A549 treated with DMSO at 1 μM for 4 hours (cell line): ENCODE data around the gene GPR108. TPM values are rescaled to one million over a fixed set of nuclear protein-coding genes. Genes with fewer than 3 reads are reported as not detected.

Experiments used
- total RNA-seq: library from RNA; stranded (reverse); fragments of 200-300 nt; extraction: Qiagen RNA extraction; gene quantifications from 5 replicates; pipeline ENCODE4 v1.2.3, GENCODE V29; 2022; ENCODE audit warnings: low read depth

The GPR108 gene
- 31.9 to 42.4 TPM (median 41.7 TPM) in 5 replicates for total RNA-seq

DNA sequence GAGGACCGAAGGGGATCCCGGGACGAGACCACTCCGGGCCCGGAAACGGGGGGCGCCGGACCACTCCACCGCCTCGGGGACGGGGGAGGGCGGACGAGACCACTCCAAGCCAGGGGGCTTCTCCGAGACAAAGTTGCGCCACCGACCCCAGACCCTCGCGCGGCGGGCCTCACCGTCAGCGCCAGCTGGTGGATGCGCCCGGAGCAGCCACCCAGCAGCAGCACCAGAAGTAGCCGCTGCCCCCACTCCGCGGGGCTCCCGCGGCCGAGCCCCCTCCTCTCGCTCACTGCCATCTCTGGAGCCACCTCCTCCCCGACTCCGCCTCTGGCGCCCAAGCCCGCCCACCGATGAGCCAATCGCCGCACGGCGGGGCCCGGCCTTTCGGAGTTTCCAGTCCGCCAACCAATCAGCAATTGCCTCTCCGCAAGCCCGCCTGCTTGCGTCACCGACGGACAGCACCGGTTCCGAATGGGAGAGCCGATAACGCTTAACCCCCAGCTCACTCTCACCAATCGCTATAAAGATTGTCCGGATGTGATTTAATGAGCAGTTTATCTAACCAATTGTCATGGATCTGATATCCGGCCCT, at the start of gene GPR108:
Gene GPR108 (minus strand): TSS at position 297 of the 589 bp plus-strand sequence. CDS start 4 bp downstream, at position 293.

DNA sequence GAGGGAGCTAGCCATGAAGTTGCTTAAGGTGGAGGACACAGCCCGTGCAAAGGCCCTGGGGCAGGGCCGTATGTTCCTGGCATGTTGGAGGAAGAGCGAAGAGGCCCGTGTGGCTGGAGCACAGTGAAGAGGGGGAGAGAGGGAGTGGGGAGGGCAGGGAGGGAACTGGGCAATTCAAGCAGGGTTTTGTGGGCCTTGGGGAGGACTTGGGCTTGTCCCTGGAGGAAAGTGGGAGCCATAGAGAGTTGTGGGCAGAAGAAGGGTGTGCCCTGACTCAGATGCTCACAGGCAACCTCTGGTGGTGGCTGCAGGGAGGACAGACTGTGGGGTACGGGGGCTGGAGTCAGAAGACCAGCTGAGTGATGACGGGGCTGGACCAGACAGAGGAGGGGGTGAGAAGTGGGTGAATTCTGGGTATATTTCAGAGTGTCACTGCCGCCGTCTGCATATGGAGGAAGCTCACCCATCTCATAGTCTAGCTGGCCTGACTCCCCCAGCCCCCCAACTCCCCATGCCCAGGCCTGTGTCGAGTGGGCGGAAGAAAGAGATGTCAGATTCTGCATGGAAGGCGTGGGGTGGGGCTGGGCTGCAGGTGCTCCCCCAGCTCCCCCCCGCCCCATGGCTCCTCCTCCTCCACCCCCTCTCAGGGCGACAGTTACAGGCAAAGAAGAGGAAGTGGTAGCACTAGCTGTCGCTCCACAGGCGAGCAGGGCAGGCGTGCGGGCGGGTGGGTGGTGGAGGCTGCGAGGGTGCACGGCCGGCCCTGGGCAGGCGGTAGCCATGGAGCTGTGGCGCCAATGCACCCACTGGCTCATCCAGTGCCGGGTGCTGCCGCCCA, 34.9 kb upstream of the GPR108 start, which contains the start of gene VAV1:
Gene VAV1 (plus strand): TSS at position 681 of the 838 bp plus-strand sequence. CDS start 100 bp downstream, at position 781.

DNA sequence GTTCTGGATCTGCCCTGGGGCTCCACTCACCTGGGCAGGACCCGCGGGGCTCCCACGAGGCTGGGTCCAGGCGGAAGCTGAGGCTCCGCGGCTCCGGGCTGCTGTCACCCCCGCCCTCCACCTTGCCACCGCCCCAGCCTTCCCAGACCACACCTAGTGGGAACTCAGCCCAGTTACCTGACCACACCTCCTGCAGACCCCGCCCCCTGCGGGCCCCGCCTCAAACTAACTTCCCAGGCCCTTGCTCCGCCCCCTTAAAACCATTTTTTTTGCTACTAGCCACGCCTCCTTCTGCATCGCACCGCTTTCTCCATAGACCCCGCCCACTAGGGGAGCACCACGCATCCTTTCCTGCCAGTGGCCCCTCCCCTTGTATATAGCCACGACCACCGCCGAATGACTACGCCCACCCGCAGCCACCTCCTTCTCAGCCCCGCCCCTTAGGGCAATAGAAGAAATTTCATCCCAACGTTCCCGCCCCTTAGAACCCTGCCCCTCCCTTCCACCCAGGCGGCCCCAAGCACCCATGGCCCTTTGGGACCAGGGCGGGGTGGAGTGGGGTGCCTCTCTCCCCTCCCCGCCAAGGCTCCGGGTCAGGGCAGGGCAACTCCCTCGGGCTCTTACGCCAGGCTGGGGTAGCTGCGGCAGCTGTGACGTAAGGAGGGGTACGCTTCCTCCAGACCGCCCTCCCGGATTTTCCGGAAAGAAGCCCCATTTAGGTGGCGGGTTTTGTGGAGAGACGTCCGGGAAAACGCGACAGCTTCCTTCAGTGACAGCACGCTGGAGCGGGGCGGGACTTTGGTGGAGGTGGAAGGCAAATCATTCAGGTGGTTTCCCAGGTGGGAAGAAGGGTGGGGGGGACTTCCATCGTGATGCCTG, 30.2 kb upstream of the GPR108 start, which contains the start of gene SH2D3A:
Gene SH2D3A (minus strand): TSS at position 79 of the 879 bp plus-strand sequence. CDS start 3,687 bp downstream, outside the sequence.

DNA sequence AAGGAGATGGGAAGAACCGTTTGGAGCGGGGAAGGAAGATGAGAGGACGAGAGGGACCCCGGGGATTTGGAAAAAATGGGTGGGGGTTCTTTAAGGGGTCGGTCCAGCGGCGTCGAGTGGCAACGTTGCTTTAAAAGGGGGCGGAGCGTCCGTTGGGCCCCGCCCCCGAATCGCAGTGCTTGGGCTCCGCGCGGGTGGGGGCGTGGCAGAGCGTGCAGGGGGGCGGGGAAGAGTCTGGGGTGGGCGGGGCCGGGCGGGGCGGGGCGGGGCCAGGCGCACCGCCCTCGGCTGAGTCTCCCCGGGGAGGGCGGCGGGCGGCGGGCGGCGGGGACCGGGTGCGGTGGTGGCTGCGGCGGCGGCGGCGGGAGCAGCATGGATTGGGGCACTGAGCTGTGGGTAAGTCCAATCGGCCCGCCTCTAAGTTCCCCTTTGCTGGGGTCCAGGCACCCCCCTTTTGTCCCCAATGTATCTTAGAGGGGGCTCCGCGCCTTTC, 2.1 kb upstream of the GPR108 start, which contains the start of gene TRIP10:
Gene TRIP10 (plus strand): TSS at position 291 of the 493 bp plus-strand sequence. CDS start 82 bp downstream, at position 373.

DNA sequence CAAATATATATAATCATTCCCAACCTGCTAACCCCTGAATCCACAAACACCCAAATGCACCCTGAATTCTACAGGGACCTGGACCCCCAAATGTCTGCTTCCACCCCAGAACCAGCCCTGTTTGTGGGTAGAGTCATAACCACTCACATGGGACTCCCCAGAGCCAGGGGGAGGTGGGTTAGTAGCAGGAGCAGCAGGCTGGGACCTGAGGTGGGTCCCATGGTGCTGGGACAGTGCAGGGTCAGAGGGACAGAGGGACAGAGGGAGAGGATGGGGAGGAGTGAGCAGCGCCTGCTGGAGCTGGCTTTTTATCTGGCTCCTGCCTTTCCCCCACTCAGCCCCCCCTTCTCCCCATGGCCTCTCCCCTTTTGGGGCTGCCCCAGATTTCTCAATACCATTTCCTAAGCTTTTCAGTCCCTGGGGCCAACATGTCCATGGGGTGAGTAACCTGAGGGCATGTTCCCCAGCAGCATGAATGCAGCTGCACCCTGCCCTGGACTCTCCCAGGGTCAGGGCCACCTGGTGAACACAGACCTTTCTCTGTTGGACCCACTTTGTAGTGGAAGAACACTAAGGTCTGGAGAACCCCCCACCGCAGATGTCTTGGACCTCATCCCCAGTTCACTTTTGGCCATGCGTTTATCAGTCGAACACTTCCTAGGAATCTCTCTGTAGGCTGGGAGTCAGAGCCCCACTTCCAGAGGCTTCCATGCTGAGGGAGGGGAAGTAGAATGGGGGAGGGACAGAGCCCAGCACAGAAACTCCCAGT, 16.8 kb downstream of the GPR108 start, which contains the start of gene C3:
Gene C3 (minus strand): TSS at position 282 of the 769 bp plus-strand sequence. CDS start 61 bp downstream, at position 221.

Other genes starting within 250 kb of the GPR108 start
- gene TUBB4A, start 235.3 kb downstream of the GPR108 start, total RNA-seq: 5.2 to 6.6 TPM (median 5.9 TPM) in 5 replicates
- gene TNFSF9, start 206.6 kb downstream of the GPR108 start, total RNA-seq: 5.4 to 8.2 TPM (median 6.7 TPM) in 5 replicates
- gene CD70, start 146.4 kb downstream of the GPR108 start, total RNA-seq: 15.5 to 26.2 TPM (median 23.1 TPM) in 5 replicates
- gene TNFSF14, start 67.4 kb downstream of the GPR108 start, total RNA-seq: 0.05 to 0.09 TPM (median 0.08 TPM) in 4 of 5 replicates, not detected in the other
- gene C3, start 16.9 kb downstream of the GPR108 start, total RNA-seq: 39.0 to 46.5 TPM (median 41.8 TPM) in 5 replicates
- gene TRIP10, start 2.1 kb upstream of the GPR108 start, total RNA-seq: 52.3 to 61.0 TPM (median 57.6 TPM) in 5 replicates
- 12.9 to 14.9 TPM (median 13.3 TPM) in 5 replicates for gene SH2D3A, start 29.9 kb upstream of the GPR108 start, total RNA-seq
- gene VAV1, start 35.1 kb upstream of the GPR108 start, total RNA-seq: 7.0 to 8.7 TPM (median 8.2 TPM) in 5 replicates
- 4.6 to 6.8 TPM (median 5.3 TPM) in 5 replicates for gene ADGRE1, start 150.0 kb upstream of the GPR108 start, total RNA-seq